Mesenteric fat pad (tissue), 1 donor: Measurements from ENCODE around the gene TANC1. TPM values are rescaled to one million over a fixed set of nuclear protein-coding genes. Genes with fewer than 3 reads are reported as not detected.
"Not testable (repeated sequence)": the region's sequence is repeated elsewhere in the genome, so short reads cannot be mapped to it uniquely, and the experiment has no call there.

Experiments used
- DNase-seq: peaks from one replicate; pipeline ENCODE4 v3.0.0-alpha.2; 2020; ENCODE audit warnings: low spot score
- total RNA-seq: library from RNA; stranded (reverse); fragmentation: NEBNext Ultra II Directional; extraction: Animal tissue kit (Norgen Biotek cat#: 25700); gene quantifications from one replicate; pipeline ENCODE4 v1.2.1, GENCODE V29; 2021
- donor health status: DM: yes; HTN: yes; CAD: no.

Gene TANC1
- total RNA-seq, 1 donor from 2014 or later: 27.9 TPM

DNA sequence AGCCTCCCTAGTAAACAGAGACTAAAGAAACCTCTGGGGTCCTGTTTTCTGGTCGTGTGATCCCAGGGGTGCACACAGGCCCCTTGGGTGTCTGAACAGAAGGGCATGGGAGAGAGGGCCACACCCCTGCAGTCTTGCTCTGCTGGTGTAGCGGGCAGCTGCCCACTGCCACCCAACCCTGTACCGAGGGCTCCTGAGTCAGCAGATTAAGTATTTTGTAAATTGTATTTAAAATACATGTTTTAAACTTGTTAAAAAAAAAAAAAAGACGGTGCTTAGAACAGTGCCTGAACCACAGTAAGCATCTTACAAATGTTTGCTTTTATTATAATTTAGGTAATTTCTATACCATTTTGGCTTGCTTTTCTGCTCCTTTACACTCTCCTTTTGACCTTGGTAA is 113.7 kb downstream of the TANC1 start:
- no peak for DNase-seq

DNA sequence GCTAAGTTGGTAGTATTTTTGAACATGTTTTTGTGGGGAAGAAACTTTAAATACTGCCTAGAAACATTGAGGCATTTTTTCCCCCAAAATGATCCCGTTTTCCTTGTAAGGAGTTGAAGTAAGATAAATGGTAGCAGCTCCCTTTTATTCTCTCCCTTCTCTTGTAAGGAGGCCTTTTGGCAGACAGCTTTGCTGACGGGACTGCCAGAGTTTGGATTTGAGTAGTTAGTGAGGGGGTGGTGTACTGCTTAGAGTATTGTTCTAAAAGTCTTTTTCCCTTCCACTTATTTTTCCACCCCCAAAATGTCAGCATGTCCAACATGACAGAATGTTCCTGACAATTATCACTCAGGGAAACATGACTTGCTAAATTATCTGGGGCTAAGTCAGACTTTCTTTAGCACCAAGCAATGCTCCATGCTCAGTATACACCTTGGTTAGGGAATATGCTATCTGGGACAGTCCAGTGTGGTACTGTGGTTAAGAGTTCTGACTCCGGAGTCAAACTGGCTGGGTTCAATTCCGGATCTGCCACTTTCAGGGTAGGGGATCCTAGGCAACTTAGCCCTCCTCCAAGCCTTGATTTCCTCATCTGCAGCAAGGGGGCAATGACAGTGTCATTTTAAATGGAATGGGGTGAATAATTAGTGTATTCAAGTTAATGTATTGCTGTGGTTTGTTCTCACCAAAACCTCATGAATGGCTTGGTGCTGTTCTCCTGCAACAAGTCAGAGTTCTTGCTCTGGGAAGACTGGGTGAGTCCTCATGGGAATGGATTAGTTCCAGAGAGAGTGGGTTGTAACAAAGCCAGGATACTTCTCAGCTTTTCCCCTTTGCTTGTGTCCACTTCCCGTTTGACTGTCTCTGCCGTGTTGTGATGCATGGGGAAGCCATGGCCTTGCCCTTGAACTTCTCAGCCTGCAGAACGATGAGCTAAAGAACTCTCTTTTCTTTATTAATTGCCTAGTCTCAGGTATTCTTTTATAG is 116.2 kb downstream of the TANC1 start:
- no peak for DNase-seq

DNA sequence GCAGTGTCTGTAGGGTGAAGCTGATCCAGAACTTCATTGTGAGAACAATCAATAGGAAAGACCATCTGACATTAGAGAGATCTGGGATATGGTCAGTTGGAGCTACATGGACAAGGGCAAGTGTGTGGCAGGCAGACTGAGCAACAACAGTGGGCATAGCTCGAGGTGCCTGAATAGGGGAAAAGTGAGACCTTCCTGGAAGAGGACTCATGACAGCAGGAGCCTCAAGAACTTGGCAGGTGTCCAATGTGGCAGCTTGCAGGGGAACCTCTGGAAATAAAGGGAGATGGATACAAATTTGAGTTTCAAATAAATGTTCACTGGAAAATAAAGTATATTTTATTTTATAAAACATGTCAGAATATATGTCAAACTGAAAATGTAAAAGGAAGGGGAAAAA is 117.9 kb downstream of the TANC1 start:
- DNase-seq: no peak

DNA sequence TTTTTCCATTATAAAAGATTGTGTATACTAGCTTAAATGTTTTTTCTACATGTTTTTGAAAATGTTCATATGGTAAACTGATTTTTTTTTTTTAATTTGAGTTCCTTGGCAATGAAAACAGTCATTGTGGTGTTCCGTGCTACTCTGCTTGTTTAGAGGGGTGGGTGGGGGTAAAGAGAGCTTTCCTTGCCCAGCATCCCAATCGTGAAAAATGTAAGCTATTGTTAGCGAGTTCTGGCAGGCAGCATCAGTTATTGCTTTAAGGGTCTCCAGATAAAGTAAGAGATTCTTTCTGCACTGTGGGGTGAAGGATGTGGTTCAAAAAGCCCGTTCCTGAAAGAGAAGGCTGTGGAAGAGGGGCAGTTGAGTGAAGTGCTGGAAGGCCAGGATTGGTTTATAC is 118.4 kb downstream of the TANC1 start:
- DNase-seq: no peak

DNA sequence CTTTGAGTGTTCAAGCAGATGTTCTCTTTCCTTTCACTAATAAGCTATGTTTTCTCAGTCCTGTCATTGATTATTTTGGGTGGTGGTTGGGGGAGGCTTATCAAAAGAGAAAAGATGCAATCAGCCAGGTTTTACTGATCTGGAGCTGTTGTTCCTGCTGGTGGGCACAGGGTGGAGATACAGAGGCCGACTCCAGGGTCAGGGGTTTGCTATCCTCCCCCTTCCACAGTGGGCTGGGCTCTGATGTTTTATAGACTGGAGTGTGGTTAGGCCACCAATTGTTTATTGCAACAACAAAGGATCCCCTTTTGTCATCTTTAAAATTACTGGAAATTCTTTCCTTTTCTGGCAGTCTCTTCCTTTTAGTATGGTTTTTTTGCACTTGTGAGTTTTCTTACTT is 120.5 kb downstream of the TANC1 start:
- no peak for DNase-seq

DNA sequence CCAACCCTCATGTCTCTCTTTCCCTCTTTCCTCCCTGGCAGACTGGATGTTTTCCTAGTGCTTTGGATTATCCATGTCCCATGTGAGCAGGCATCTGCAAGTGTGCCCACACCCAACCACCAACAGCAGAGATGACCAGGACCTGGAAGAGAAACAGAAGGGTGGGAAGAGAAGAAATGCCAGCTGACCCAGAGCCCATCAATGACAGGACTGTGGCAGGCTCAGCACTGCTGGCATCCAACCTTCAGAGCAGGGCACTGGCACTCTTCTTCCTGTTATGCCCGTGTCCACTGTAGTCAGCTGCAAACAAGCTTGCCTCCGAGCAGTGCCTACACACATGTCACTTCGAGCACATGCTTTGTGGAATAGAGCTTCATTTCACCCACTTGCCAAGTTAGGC is 121.1 kb downstream of the TANC1 start:
- no peak for DNase-seq

DNA sequence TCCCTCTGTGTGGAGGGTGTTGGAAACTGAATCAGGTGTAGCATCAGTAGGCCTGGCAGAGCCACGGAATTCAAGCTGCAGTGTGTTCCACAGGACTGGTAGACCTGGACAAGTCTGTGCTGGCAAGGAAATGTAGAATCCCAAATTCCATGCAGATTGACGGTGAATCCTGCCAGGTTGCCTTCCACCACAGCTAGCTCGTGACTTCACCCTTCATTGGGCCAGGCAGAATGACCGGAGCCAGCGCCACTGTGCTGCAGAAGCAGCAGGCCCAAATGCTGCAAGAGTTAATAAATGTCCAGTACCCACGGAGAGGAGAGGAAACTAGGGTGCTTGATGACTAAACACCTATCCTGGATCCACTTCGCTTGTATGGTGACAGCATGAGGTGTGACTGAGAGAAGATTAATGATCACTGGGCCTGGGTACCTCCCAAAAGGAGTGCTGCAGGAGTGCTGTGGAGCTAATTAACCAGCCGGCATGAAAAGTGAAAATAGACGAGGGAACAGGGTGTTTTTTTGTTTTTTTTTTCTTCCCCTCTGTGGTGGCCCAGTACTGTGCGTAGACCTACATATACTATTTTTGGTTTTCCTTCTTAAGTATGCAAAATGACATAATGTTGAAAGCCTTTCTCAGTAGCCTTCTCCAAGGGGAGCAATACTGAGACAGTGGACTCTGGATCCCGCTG is 122.2 kb downstream of the TANC1 start:
- no peak for DNase-seq

DNA sequence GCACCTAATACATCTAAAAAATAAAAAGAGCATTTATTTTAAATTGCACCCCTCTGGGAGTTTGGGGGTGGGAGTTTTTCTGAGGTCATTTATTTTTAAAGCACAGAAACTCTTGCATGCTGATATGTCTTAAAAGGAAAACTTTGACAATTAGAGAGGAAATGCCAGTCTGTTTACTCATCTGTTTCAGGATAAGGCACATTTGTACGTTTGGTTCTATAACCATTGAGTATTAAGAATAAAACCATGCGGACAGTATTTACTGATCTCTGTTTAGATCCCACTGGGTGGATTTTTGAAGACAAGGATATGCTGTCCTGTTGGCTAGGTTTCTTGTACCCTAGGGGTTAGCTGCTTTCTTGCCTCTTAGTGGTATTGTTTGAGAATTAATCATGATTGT is 122.9 kb downstream of the TANC1 start:
- no peak for DNase-seq

DNA sequence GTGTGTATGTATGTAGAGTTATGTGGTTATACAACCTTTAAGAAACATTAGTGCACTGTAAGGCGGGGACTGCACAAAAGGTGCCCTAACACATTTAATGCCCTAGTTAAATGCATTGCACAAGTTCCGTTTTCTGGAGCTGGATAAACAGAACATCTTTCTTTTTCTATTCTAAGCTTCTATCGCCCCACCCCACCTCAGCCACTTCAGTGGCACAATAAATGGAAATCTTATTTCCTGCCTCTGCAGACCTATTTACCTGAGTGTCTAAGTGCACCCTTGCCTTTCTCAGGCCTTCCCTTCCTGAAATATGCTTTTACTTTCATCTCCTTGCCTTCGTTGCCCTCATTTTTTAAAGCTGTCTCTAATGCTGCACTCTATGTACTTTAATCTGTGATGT is 123.5 kb downstream of the TANC1 start:
- no peak for DNase-seq

DNA sequence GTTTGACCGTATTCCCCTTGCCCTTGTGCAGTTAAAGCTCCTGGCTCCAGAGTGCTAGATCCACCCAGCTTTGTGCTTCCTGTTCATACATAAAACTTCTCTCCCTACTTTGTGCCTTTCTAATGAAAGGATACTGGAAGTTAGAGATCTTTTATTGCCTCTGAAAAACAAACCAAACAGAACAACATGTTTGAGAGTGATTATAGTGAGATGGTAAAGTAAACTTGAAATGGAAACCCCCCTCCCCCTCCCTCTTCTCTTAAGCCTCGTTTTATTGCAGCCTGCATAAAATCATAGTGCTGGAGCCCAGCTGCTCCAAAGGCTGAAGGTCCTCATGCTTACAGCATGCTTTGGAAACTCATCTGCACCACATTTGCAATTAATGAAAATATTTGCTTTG is 125.1 kb downstream of the TANC1 start:
- DNase-seq: no peak

DNA sequence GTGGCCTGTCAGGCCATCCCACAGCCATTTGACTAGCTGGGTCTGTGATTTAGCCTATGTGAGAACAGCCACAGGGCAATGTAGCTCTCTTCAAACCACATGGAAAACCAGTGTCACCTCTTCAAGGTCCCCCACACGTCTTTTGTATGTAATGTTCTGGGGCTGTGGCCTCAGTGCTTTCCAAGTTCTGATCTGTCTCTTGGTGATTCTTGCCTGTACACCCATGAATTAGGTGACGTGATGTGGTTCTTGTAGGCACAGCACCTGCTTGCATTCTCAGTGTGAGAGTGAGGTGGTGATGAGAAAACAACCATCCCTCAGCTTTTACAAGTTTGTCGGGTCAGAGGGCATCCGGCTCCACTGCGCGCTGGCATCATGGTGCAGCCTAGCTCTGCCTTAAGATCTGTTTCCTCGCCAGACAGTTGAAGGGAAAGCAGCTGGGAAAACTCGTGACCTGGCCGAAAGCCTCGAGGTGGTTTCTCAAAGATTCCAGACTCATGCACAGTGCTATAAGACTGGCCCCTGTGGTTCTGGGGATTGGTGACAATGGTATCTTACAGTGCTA is 125.8 kb downstream of the TANC1 start:
- DNase-seq: no peak

DNA sequence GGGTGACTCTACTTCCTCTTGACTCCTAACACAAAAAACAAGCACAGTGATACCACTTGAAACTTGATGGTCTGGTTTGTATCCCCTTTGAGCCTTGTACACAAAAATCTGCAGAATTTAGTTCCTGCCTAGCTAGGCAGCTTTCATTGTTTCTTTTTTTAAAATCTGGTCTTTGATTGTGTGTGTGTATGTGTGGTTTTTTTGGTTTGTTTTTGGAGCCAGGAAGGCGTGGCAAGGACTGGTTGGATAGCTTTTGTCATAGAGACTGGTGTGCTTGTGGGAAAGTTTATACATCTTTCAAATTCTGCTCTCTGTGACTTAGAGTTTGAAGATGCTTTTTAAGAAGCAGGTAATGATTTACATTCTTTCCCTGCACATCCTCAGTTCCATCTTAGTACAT is 127.4 kb downstream of the TANC1 start:
- no peak for DNase-seq

DNA sequence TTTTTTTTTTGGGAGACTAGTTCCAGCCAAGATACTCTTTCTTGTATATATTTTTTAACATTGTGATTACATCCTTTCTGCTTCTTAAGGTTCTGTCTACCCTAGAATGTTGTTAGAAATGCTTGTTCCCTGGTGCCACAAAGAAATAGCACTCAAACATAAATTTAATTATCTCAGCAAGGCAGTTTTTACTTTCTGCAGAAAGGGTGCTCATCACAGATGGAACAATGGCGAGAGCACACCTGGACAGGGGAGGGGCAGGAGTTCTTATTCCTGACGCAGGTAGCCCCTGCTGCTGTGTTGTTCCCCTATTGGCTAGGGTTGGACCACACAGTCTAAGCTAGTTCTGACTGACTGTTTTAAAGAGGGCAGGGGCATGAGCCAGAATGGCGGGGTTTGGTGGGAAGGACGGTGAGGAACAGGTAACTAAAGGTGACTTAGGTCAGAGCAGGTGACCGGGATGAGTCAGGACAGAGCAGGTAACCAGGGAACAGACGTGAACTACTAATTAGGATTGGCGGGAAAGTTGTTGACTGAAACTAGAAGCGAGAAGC is 127.9 kb downstream of the TANC1 start:
- DNase-seq: not testable (repeated sequence)

DNA sequence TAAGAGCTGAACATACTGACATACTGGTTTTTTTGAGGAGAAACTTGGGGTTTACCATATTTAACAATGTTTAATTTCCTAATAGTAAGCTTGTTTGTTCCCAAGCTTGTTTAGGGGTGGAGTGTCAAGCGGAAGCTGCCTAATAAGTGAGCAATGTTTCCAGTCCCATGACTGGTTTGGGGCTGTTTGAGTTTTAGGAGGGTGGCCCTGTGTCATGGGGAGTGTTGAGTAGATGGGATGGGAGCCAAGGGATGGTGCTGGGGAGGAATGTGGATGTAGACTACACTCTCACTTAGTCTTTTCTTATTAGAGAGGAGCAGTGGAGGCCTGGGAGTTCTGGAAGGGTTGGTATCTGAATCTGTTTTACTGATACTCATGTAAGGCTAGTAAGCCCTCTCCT is 128.5 kb downstream of the TANC1 start:
- no peak for DNase-seq

DNA sequence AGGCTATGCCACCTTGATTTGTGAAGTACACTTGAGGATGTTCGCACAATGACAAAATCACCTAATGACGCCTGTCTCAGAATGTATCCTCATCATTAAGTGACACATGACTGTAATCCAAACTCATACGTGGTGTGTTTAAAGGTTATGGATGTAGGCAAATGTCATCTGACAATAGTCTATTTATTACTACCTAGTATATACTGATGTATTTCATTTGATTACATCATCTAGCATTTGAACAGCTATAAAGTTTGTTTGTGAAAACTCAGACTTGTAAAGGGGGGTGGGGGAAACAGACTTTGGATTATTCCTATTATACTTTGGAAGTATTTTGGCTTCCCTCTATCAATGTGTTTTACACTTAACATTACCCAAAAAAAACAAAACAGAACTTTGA is 129.9 kb downstream of the TANC1 start:
- DNase-seq: no peak

DNA sequence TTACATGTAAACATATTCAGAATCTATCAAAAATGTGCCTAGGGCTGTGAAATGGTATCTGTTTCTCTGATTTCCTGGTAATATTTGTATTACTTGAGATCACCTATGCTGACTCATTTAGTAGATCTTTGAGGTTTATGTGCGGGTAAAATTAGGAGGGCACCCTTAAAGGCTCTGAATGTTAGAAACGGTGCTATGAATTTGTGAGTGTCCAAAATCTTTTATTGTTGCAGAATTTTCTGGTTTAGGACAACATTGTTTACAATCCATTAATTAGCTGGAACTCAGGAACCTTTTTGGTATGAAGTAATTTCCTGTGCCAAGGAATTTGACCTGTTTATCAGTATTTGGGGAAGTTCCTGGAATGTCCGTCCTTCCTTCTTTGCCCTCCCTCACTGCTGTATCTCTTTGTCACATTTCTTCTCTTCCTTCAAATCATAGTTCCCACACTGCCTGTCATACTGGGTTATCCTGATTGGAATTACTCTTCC is 130.5 kb downstream of the TANC1 start:
- no peak for DNase-seq

DNA sequence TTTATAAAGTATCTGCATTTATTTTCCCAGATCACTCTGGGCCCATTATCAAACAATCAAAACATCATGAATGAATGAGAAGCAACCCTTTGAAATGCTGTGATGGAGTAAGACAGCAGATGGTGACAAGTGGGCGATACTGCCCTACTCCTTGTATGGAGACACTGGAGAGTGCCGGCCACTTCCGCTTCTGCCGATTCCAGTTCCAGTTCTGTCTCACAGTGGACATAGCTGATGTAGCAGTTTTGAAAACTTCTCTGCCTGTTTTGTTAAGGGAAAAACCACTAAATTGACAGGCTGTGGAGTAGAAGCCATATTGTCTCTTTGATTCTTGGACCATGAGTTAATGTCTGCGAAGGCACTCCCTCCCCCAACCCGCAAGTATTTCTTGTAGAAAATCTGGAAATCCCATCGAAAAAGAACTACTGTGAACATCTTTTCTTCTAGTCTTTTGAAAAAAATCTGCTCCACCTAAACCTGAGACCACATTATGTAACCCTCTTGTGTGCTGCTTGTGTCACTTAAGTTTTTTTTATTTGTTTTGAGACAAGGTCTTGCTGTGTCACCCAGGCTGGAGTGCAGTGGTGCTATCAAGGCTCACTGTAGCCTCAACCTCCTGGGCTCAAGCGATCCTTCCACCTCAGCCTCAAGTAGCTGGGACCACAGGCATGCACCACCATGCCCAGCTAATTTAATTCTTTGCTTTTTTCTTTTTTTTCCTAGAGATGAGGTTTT is 133.5 kb downstream of the TANC1 start:
- DNase-seq: no peak

DNA sequence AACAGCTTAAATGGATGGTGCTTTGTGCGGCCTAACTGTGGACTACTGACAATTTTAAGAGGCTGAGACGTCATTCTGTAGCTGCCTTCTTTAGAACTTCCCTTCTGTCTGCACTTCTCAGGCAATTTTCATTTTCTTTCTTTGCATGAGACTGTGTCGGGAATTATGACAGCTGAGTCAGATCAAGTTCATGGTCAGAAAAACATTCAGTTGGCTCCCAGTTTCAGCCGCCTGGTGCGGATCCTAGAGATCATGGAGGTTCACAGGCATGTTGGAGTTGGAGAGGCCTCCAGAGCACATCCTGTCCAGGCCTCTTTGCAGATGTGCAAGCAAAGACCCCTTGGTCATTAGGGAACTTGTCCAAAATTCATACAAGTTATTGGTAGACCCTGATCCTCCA is 135.0 kb downstream of the TANC1 start:
- no peak for DNase-seq

DNA sequence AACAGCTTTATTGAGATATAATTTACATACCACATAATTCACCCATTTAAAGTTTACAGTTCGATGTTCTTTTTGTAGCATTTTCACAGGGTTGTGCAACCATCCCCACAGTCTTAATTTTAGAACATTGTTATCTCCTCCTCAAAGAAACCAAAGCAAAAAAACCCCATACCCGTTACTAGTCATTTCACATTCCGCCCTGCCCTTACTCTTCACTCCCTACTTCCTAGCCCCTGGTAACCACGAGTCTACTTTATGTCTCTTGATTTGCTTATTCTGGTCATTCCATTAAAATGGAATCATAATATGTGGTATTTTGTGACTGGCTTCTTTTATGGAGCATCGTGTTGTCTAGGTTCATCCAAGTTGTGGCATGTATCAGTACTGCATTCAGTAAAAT is 137.7 kb downstream of the TANC1 start:
- DNase-seq: no peak

DNA sequence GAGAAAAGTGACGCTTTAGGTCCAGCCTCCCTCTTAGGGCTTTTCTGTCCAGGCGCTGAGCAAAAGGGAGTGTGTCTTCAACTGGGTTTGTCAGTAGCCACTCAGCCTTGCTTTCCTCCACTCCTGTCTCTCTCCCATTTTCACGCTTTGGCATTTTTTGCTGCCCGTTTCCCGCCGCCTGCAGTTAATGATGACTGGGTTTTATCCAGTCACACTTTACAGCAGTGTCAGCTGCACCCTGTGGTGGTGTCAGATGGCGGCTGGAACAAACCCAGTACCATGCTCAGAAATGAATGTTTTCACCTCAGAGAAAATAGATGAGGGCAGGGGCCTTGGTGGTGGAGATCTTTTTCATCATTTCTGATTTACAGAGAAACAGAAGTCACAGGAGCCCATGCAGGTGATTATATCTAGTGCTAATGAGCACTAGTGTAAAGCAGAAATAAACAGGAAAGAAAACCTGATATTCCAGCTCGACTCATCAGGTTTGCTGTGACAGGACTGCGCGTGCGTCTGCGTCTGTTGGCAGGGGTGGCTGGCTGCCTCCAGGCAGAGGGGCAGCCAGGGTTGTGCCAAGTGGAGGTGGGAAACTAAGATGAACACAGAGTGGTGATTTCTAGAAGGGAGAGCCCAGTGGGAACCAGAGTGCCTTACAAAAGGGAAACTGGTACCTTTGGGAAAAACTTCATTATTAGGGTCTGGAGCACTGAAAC is 139.9 kb downstream of the TANC1 start:
- DNase-seq: no peak
